ENCODE results near the gene CTDP1.

The CTDP1 gene

GRCh38 chr18:79640064-79640672, 39.4 kb upstream of the CTDP1 start:
- WGBS (ENCODE audit: insufficient coverage) = 88% methylated on average over 20 of the region's 21 CpGs
- Histone ChIP-seq H3K36me3 (ENCODE audit: control insufficient read depth in 4 of 4, insufficient read depth in 4 of 4, low read length in 3 of 4) (no peaks in the 10 kb centered on the region), H3K9me3 (ENCODE audit: control extremely low read depth in 1 of 5, control insufficient read depth in 4 of 5, insufficient read depth in 2 of 5, low read depth in 1 of 5, low read length in 4 of 5) (no peaks in the 10 kb centered on the region), H3K4me1 (ENCODE audit: control extremely low read depth in 1 of 4, control insufficient read depth in 4 of 4, insufficient read depth in 4 of 4, low read length in 3 of 4) (peaks cover 14 to 27% (median 24%) of the 10 kb centered on the region in 4 experiments), H3K4me3 (ENCODE audit: control insufficient read depth in 1 of 7, extremely low read depth in 1 of 7, insufficient read depth in 4 of 7, low read depth in 2 of 7, low read length in 6 of 7) (no peak overlapping the region), H3K27me3 (replicated peaks in 2 of 5; ENCODE audit: control insufficient read depth in 4 of 5, insufficient read depth in 5 of 5, low read length in 4 of 5) (peaks cover 0 to 25% (median 6%) of the 10 kb centered on the region in 5 experiments), H3K27ac (ENCODE audit: insufficient read depth in 1 of 2, low read depth in 1 of 2, low read length in 2 of 2, poor library complexity in 1 of 2, severe bottlenecking in 2 of 2) (no peak overlapping the region)
- no peak for DNase-seq
- CTCF ChIA-PET = interaction anchor here (1.2 to 11.1 kb wide), 5 partner anchors 11 to 261 kb away, joined by 3 to 136 read pairs (median 3); no protein-coding TSS in a partner anchor
- POLR2A ChIA-PET = interaction anchor here (0.6 kb wide), 1 partner anchor 243 kb away, joined by 3 read pairs; no protein-coding TSS in a partner anchor

GRCh38 chr18:79640875-79641274, 38.7 kb upstream of the CTDP1 start:
- no peak overlapping the region for H3K4me3 ChIP-seq (ENCODE audit: control insufficient read depth in 1 of 7, extremely low read depth in 1 of 7, insufficient read depth in 4 of 7, low read depth in 2 of 7, low read length in 6 of 7)
- ChIA-PET CTCF (interaction anchor here (1.2 to 11.1 kb wide), 4 partner anchors 11 to 261 kb away, joined by 3 to 136 read pairs (median 4); no protein-coding TSS in a partner anchor), POLR2A (no interaction called here)
- H3K9me3 ChIP-seq (ENCODE audit: control extremely low read depth in 1 of 5, control insufficient read depth in 4 of 5, insufficient read depth in 2 of 5, low read depth in 1 of 5, low read length in 4 of 5) = no peaks in the 10 kb centered on the region
- WGBS (ENCODE audit: insufficient coverage) = 97% methylated on average over 8 of the region's 10 CpGs
- DNase-seq = no peak
- no peak overlapping the region for H3K27ac ChIP-seq (ENCODE audit: insufficient read depth in 1 of 2, low read depth in 1 of 2, low read length in 2 of 2, poor library complexity in 1 of 2, severe bottlenecking in 2 of 2)
- peaks cover 0 to 25% (median 6%) of the 10 kb centered on the region in 5 experiments for H3K27me3 ChIP-seq (replicated peaks in 2 of 5; ENCODE audit: control insufficient read depth in 4 of 5, insufficient read depth in 5 of 5, low read length in 4 of 5)
- H3K4me1 ChIP-seq (ENCODE audit: control extremely low read depth in 1 of 4, control insufficient read depth in 4 of 4, insufficient read depth in 4 of 4, low read length in 3 of 4) = peaks cover 14 to 28% (median 27%) of the 10 kb centered on the region in 4 experiments
- no peaks in the 10 kb centered on the region for H3K36me3 ChIP-seq (ENCODE audit: control insufficient read depth in 4 of 4, insufficient read depth in 4 of 4, low read length in 3 of 4)

GRCh38 chr18:79641722-79642497, 37.7 kb upstream of the CTDP1 start:
- ChIA-PET POLR2A (no interaction called here), CTCF (interaction anchor here (1.2 to 11.1 kb wide), 6 partner anchors 12 to 262 kb away, joined by 3 to 136 read pairs (median 6); no protein-coding TSS in a partner anchor)
- Histone ChIP-seq H3K4me3 (ENCODE audit: control insufficient read depth in 1 of 7, extremely low read depth in 1 of 7, insufficient read depth in 4 of 7, low read depth in 2 of 7, low read length in 6 of 7) (no peak overlapping the region), H3K9me3 (ENCODE audit: control extremely low read depth in 1 of 5, control insufficient read depth in 4 of 5, insufficient read depth in 2 of 5, low read depth in 1 of 5, low read length in 4 of 5) (no peaks in the 10 kb centered on the region), H3K27ac (ENCODE audit: insufficient read depth in 1 of 2, low read depth in 1 of 2, low read length in 2 of 2, poor library complexity in 1 of 2, severe bottlenecking in 2 of 2) (no peak overlapping the region), H3K4me1 (ENCODE audit: control extremely low read depth in 1 of 4, control insufficient read depth in 4 of 4, insufficient read depth in 4 of 4, low read length in 3 of 4) (peaks cover 14 to 28% (median 27%) of the 10 kb centered on the region in 4 experiments), H3K36me3 (ENCODE audit: control insufficient read depth in 4 of 4, insufficient read depth in 4 of 4, low read length in 3 of 4) (no peaks in the 10 kb centered on the region), H3K27me3 (replicated peaks in 2 of 5; ENCODE audit: control insufficient read depth in 4 of 5, insufficient read depth in 5 of 5, low read length in 4 of 5) (peaks cover 0 to 24% (median 6%) of the 10 kb centered on the region in 5 experiments)
- no peak for DNase-seq
- WGBS (ENCODE audit: insufficient coverage) = 94% methylated on average over 29 of the region's 33 CpGs

GRCh38 chr18:79642626-79643025, 37.0 kb upstream of the CTDP1 start:
- peak in 2 of 3 donors; percentile 20 to 30 for DNase-seq
- WGBS (ENCODE audit: insufficient coverage) = 83% methylated on average over 2 of the region's 6 CpGs
- H3K27me3 ChIP-seq (replicated peaks in 2 of 5; ENCODE audit: control insufficient read depth in 4 of 5, insufficient read depth in 5 of 5, low read length in 4 of 5) = peaks cover 0 to 17% (median 3%) of the 10 kb centered on the region in 5 experiments
- H3K9me3 ChIP-seq (ENCODE audit: control extremely low read depth in 1 of 5, control insufficient read depth in 4 of 5, insufficient read depth in 2 of 5, low read depth in 1 of 5, low read length in 4 of 5) = no peaks in the 10 kb centered on the region
- no peaks in the 10 kb centered on the region for H3K36me3 ChIP-seq (ENCODE audit: control insufficient read depth in 4 of 4, insufficient read depth in 4 of 4, low read length in 3 of 4)
- no peak overlapping the region for H3K4me3 ChIP-seq (ENCODE audit: control insufficient read depth in 1 of 7, extremely low read depth in 1 of 7, insufficient read depth in 4 of 7, low read depth in 2 of 7, low read length in 6 of 7)
- POLR2A ChIA-PET = no interaction called here
- CTCF ChIA-PET = interaction anchor here (0.8 to 11.1 kb wide), 11 partner anchors 8 to 263 kb away, joined by 3 to 136 read pairs (median 4); no protein-coding TSS in a partner anchor
- peaks cover 14 to 26% (median 24%) of the 10 kb centered on the region in 4 experiments for H3K4me1 ChIP-seq (ENCODE audit: control extremely low read depth in 1 of 4, control insufficient read depth in 4 of 4, insufficient read depth in 4 of 4, low read length in 3 of 4)
- no peak overlapping the region for H3K27ac ChIP-seq (ENCODE audit: insufficient read depth in 1 of 2, low read depth in 1 of 2, low read length in 2 of 2, poor library complexity in 1 of 2, severe bottlenecking in 2 of 2)

- peak overlapping the region in 1 of 7 experiments; percentile 23 for H3K4me3 ChIP-seq (ENCODE audit: control insufficient read depth in 1 of 7, extremely low read depth in 1 of 7, insufficient read depth in 4 of 7, low read depth in 2 of 7, low read length in 6 of 7)
- DNase-seq = peak; percentile 31 to 86 (median 79)
- H3K27ac ChIP-seq (ENCODE audit: insufficient read depth in 1 of 2, low read depth in 1 of 2, low read length in 2 of 2, poor library complexity in 1 of 2, severe bottlenecking in 2 of 2) = no peak overlapping the region
- peaks cover 0 to 10% (median 0%) of the 10 kb centered on the region in 5 experiments for H3K27me3 ChIP-seq (replicated peaks in 2 of 5; ENCODE audit: control insufficient read depth in 4 of 5, insufficient read depth in 5 of 5, low read length in 4 of 5)
- H3K36me3 ChIP-seq (ENCODE audit: control insufficient read depth in 4 of 4, insufficient read depth in 4 of 4, low read length in 3 of 4) = no peaks in the 10 kb centered on the region
- POLR2A ChIA-PET = interaction anchor here (0.6 kb wide), 1 partner anchor 78 kb away, joined by 3 read pairs; no protein-coding TSS in a partner anchor
- 53% methylated on average over 26 of the region's 27 CpGs for WGBS (ENCODE audit: insufficient coverage)
- H3K4me1 ChIP-seq (ENCODE audit: control extremely low read depth in 1 of 4, control insufficient read depth in 4 of 4, insufficient read depth in 4 of 4, low read length in 3 of 4) = peaks cover 14 to 26% (median 22%) of the 10 kb centered on the region in 4 experiments
- no peaks in the 10 kb centered on the region for H3K9me3 ChIP-seq (ENCODE audit: control extremely low read depth in 1 of 5, control insufficient read depth in 4 of 5, insufficient read depth in 2 of 5, low read depth in 1 of 5, low read length in 4 of 5)
- CTCF ChIA-PET = interaction anchor here (0.8 to 11.1 kb wide), 11 partner anchors 9 to 264 kb away, joined by 3 to 136 read pairs (median 4); no protein-coding TSS in a partner anchor
Measured at GRCh38 chr18:79643054-79643984, 36.3 kb upstream of the CTDP1 start.

GRCh38 chr18:79644006-79644665, 35.5 kb upstream of the CTDP1 start:
- H3K4me3 ChIP-seq (ENCODE audit: control insufficient read depth in 1 of 7, extremely low read depth in 1 of 7, insufficient read depth in 4 of 7, low read depth in 2 of 7, low read length in 6 of 7) = peak overlapping the region in 2 of 7 experiments; percentile 6 to 33
- H3K36me3 ChIP-seq (ENCODE audit: control insufficient read depth in 4 of 4, insufficient read depth in 4 of 4, low read length in 3 of 4) = no peaks in the 10 kb centered on the region
- no peak overlapping the region for H3K27ac ChIP-seq (ENCODE audit: insufficient read depth in 1 of 2, low read depth in 1 of 2, low read length in 2 of 2, poor library complexity in 1 of 2, severe bottlenecking in 2 of 2)
- WGBS (ENCODE audit: insufficient coverage) = 4% methylated on average over 16 of the region's 22 CpGs
- H3K9me3 ChIP-seq (ENCODE audit: control extremely low read depth in 1 of 5, control insufficient read depth in 4 of 5, insufficient read depth in 2 of 5, low read depth in 1 of 5, low read length in 4 of 5) = no peaks in the 10 kb centered on the region
- H3K27me3 ChIP-seq (replicated peaks in 2 of 5; ENCODE audit: control insufficient read depth in 4 of 5, insufficient read depth in 5 of 5, low read length in 4 of 5) = peaks cover 0 to 2% (median 0%) of the 10 kb centered on the region in 5 experiments
- DNase-seq = peak; percentile 70 to 81 (median 70)
- ChIA-PET CTCF (interaction anchor here (0.8 to 11.1 kb wide), 9 partner anchors 10 to 265 kb away, joined by 3 to 136 read pairs (median 3); no protein-coding TSS in a partner anchor), POLR2A (no interaction called here)
- H3K4me1 ChIP-seq (ENCODE audit: control extremely low read depth in 1 of 4, control insufficient read depth in 4 of 4, insufficient read depth in 4 of 4, low read length in 3 of 4) = peaks cover 14 to 26% (median 22%) of the 10 kb centered on the region in 4 experiments
